Tibial artery (tissue), 4 donors: ENCODE data around the gene PLXNB1.

Experiments used
- DNase-seq, 2 donors: peaks; one replicate each; pipeline ENCODE4 v3.0.0-alpha.2; 2019
- H3K27ac ChIP-seq, 2 donors: fragments of 200-600 bp; sonication (generic) in 1 of 2; 1 replicate in 1 of 2; 2 replicates in 1 of 2; pipeline ENCODE4 v1.5.1; 2018 to 2019; ENCODE audit warnings: mild to moderate bottlenecking in 1 of 2
- H3K27me3 ChIP-seq, 2 donors: fragments of 200-600 bp; sonication (generic) in 1 of 2; one replicate each; pipeline versions ENCODE4 v1.5.1 to v1.6.0; 2016 to 2019
- H3K36me3 ChIP-seq, 3 donors: fragments of 200-600 bp; sonication (generic) in 2 of 3; one replicate each; pipeline ENCODE4 v1.5.1; 2016 to 2019; ENCODE audit warnings: mild to moderate bottlenecking in 2 of 3
- H3K4me1 ChIP-seq, 4 donors: fragments of 200-600 bp; sonication (generic) in 2 of 4; 1 replicate in 3 of 4; 2 replicates in 1 of 4; pipeline ENCODE4 v1.5.1; 2016 to 2019
- H3K4me3 ChIP-seq, 2 donors: fragments of 200-600 bp; sonication (generic) in 1 of 2; 1 replicate in 1 of 2; 2 replicates in 1 of 2; pipeline ENCODE4 v1.5.1; 2018 to 2019; ENCODE audit warnings: mild to moderate bottlenecking in 2 of 2
- H3K9me3 ChIP-seq, 3 donors: fragments of 200-600 bp; sonication (generic) in 1 of 3; one replicate each; pipeline ENCODE4 v1.5.1; 2016 to 2019
- intact Hi-C: fragments of 100-400 bp; cut with DNase I; formaldehyde crosslinking; loops from one replicate; pipeline ENCODE4 v1.15.0; 2023; ENCODE audit warnings: low total_unique reads
- TF ChIP-seq, protein P1 (sequence below), 2 experiments: fragments of 200-600 bp in 1 of 2; fragments of 450-650 bp in 1 of 2; IDR thresholded peaks; one replicate each; pipeline ENCODE4 v1.5.1; 2017 to 2019; ENCODE audit warnings: antibody characterized with exemption in 2 of 2, mild to moderate bottlenecking in 1 of 2, moderate library complexity in 1 of 2

Gene PLXNB1

GRCh38 chr3:48416546-48416945 is 13.3 kb downstream of the PLXNB1 start:
- Histone ChIP-seq H3K27me3 (no peaks in the 10 kb centered on the region), H3K27ac (peak overlapping the region in 1 of 2 donors; percentile 84), H3K4me1 (peaks cover 0 to 41% (median 11%) of the 10 kb centered on the region in 4 donors), H3K4me3 (no peak overlapping the region), H3K36me3 (peaks cover 91 to 100% (median 99%) of the 10 kb centered on the region in 3 donors), H3K9me3 (no peaks in the 10 kb centered on the region)
- intact Hi-C loops = no loop called here
- no peak for DNase-seq
- TF ChIP-seq, protein P1, sequence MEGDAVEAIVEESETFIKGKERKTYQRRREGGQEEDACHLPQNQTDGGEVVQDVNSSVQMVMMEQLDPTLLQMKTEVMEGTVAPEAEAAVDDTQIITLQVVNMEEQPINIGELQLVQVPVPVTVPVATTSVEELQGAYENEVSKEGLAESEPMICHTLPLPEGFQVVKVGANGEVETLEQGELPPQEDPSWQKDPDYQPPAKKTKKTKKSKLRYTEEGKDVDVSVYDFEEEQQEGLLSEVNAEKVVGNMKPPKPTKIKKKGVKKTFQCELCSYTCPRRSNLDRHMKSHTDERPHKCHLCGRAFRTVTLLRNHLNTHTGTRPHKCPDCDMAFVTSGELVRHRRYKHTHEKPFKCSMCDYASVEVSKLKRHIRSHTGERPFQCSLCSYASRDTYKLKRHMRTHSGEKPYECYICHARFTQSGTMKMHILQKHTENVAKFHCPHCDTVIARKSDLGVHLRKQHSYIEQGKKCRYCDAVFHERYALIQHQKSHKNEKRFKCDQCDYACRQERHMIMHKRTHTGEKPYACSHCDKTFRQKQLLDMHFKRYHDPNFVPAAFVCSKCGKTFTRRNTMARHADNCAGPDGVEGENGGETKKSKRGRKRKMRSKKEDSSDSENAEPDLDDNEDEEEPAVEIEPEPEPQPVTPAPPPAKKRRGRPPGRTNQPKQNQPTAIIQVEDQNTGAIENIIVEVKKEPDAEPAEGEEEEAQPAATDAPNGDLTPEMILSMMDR (IDR thresholded peaks at IDR 0.05) = no peak

DNA sequence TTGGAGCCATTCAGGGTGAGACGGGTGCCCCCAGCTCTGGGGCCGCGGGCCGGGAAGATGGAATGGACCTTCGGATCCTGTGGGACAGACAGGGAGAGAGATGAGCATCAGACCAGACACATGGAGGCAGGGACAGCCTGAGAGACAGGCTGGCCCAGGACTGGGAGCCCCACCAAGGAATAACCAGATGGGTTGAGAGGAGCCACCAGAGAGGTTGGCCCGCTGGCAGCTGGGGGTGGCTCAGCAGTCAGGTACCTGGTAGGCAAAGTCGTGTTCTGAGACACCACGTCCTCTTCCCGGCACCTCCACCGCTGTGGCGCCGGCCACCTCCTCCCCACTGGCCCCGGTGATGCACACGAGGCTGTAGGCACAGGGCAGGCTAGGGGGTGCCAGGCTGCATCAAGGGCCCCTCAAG is 13.8 kb downstream of the PLXNB1 start:
- TF ChIP-seq, protein P1 (IDR thresholded peaks at IDR 0.05) = no peak
- H3K4me3 ChIP-seq = no peak overlapping the region
- peak overlapping the region in 1 of 2 donors; percentile 84 for H3K27ac ChIP-seq
- peak in 1 of 2 donors; percentile 48 for DNase-seq
- H3K36me3 ChIP-seq = peaks cover 95 to 100% (median 99%) of the 10 kb centered on the region in 3 donors
- intact Hi-C loops = no loop called here
- H3K4me1 ChIP-seq = peaks cover 0 to 37% (median 10%) of the 10 kb centered on the region in 4 donors
- no peaks in the 10 kb centered on the region for H3K27me3 ChIP-seq
- H3K9me3 ChIP-seq = no peaks in the 10 kb centered on the region

DNA sequence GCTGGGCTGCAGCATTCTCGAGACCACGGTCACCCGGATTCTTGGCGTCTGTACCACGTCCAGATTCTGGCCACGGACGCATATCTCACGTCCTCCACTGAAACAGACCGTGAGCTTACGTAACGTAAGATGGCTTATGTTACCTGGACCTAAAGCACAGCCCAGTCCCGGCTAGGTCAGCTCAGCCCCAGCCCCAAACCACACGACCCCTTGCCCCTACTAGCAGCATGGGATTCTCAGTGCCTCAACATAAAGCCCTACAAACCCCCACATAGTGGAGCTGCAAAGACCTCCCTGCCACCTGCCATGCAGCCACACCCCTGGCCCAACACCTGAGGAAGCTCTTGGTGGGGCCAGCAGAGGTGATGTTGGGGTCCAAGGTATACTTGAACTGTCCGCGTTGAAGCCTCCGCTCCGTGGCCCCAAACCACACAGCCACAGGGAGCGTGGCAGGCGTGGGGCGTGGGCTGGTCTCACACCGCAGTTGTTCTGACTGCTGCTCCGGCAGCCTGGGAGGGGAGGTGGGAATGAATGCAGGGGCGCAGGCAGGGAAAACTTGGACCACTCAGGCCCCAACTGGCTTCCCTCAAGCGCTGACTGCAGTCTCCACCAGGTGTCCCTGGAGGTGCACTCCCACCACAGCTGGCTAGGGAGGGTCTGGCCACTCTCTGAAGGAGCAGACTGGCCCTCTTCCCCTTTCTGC is 14.5 kb downstream of the PLXNB1 start:
- DNase-seq = peak in 1 of 2 donors; percentile 56

DNA sequence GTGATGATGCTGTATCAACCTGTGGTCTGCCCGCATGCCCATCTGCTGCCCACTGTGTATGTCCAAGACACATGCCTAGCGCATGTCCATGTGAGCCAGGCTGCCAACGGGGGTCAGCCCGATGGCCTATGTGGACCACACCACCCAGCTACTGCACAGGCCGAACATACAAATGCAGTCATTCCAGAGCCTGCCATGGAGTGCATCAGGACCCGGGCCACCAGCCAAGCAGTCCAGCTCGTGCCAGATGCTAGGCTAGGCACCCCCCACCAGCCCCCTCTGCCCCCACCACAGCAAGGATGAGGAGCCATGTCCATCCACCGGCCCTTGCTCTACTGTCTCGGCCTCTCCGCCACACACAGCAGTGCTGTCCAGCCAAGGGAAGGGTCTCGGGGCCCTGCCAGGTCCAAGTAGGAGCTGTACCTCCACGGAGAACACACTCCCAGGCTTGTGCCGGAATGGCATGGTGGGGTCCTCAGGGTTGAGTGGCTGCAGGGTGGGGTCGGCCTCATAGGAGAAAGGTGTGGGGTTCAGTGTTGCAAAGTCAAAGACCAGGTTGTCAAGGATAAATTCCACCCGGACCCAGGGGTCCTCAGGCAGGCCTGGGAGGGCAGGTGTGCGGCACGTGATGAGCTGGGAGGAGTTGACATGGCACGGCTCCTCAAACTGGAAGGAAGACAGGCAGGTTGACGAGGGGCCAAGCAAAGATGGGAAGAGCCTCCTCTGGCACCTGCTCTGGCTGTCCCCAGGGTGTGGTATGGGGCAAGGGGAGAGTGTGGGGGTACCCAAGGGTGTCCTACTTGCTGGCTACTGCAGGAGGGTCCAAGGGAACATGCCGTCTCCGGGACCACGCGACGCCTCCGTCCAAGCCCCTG is 15.3 kb downstream of the PLXNB1 start:
- H3K9me3 ChIP-seq = no peaks in the 10 kb centered on the region
- no peaks in the 10 kb centered on the region for H3K27me3 ChIP-seq
- intact Hi-C loops = no loop called here
- peaks cover 97 to 100% (median 100%) of the 10 kb centered on the region in 3 donors for H3K36me3 ChIP-seq
- DNase-seq = peak in 1 of 2 donors; percentile 80
- H3K4me1 ChIP-seq = peaks cover 0 to 31% (median 10%) of the 10 kb centered on the region in 4 donors
- peak overlapping the region; percentile 61 to 84 for H3K27ac ChIP-seq
- TF ChIP-seq, protein P1 (IDR thresholded peaks at IDR 0.05) = no peak
- no peak overlapping the region for H3K4me3 ChIP-seq

More for the DNA sequence above, 14.5 kb downstream of the PLXNB1 start:
- TF ChIP-seq, protein P1 (IDR thresholded peaks at IDR 0.05) = no peak
- peak overlapping the region; percentile 61 to 84 for H3K27ac ChIP-seq
- peaks cover 0 to 31% (median 10%) of the 10 kb centered on the region in 4 donors for H3K4me1 ChIP-seq
- H3K27me3 ChIP-seq = no peaks in the 10 kb centered on the region
- intact Hi-C loops = no loop called here
- no peaks in the 10 kb centered on the region for H3K9me3 ChIP-seq
- peaks cover 97 to 100% (median 100%) of the 10 kb centered on the region in 3 donors for H3K36me3 ChIP-seq
- H3K4me3 ChIP-seq = no peak overlapping the region

DNA sequence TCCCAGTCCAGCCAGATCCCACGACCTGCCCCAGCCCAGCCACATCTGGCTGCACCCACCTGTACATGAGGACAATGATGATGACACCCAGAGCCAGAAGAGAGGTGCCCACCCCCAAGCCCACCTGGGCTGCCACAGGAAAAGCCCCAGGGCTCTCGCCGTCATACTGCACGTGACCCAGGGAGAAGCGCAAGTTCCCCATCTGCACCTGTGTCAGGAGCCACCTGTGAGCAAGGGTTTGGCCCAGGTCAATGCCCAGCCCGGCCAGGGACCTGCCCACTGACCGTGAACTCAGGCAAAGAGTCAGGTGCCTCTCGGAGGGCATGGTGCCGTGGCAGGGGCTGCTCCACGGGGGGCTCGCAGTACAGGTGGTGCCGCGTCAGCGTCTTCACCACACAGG is 16.3 kb downstream of the PLXNB1 start:
- H3K4me3 ChIP-seq = no peak overlapping the region
- intact Hi-C loops = no loop called here
- peaks cover 97 to 100% (median 100%) of the 10 kb centered on the region in 3 donors for H3K36me3 ChIP-seq
- no peaks in the 10 kb centered on the region for H3K9me3 ChIP-seq
- TF ChIP-seq, protein P1 (IDR thresholded peaks at IDR 0.05) = no peak
- peak overlapping the region; percentile 61 to 84 for H3K27ac ChIP-seq
- H3K4me1 ChIP-seq = peaks cover 0 to 31% (median 9%) of the 10 kb centered on the region in 4 donors
- H3K27me3 ChIP-seq = no peaks in the 10 kb centered on the region
- peak in 1 of 2 donors; percentile 67 for DNase-seq
